Activated B cell treated with CpG ODN at 0.5 μM for 24 hours (primary cell): ENCODE data around the gene CCDC188. TPM values are rescaled to one million over a fixed set of nuclear protein-coding genes. Genes with fewer than 3 reads are reported as not detected.

Source experiments
- ATAC-seq: fragments of 200-7000 bp; cut with Tn5 transposase; one replicate; pipeline ENCODE4 v1.10.0; 2021; ENCODE audit warnings: low read depth, mild to moderate bottlenecking, moderate library complexity
- CTCF ChIA-PET: fragments of 350-600 bp; sonication (Branson Sonifier 250); formaldehyde crosslinking; loops from one replicate; lab custom pipeline; 2021; ENCODE audit warnings: antibody characterized with exemption; lab: Charles Lee
- POLR2A ChIA-PET: fragments of 350-600 bp; sonication (Branson Sonifier 250); formaldehyde crosslinking; loops from one replicate; lab custom pipeline; 2021; ENCODE audit warnings: antibody characterized with exemption; lab: Charles Lee
- DNase-seq: peaks from one replicate; pipeline ENCODE4 v3.0.0; 2022
- H3K27ac Mint-ChIP-seq: one replicate; pipeline ENCODE4 v1.8.0; 2020; ENCODE audit warnings: mixed read lengths
- H3K27me3 Mint-ChIP-seq: one replicate; pipeline ENCODE4 v1.8.0; 2021; ENCODE audit warnings: mixed read lengths
- H3K36me3 Mint-ChIP-seq: one replicate; pipeline ENCODE4 v1.8.0; 2021; ENCODE audit warnings: low read depth, mixed read lengths
- H3K4me1 Mint-ChIP-seq: one replicate; pipeline ENCODE4 v1.8.0; 2021; ENCODE audit warnings: mixed read lengths
- H3K4me3 Mint-ChIP-seq: one replicate; pipeline ENCODE4 v1.8.0; 2020; ENCODE audit warnings: mild to moderate bottlenecking, mixed read lengths
- H3K9me3 Mint-ChIP-seq: one replicate; pipeline ENCODE4 v1.8.0; 2020; ENCODE audit warnings: mixed read lengths
- CTCF ChIP-seq: fragments of 200-600 bp; IDR thresholded peaks from one replicate; pipeline ENCODE4 v1.8.0; 2022; ENCODE audit warnings: antibody characterized with exemption, mild to moderate bottlenecking
- intact Hi-C: fragments of 100-400 bp; cut with micrococcal nuclease; formaldehyde crosslinking; loops from one replicate; pipeline ENCODE4 v1.15.1; 2024
- total RNA-seq: library from RNA; stranded (reverse); gene quantifications from 2 replicates; pipeline ENCODE4 v1.2.3, GENCODE V29; 2022

CCDC188 gene
- total RNA-seq, 1 donor from 2014 or later, result not detected

GRCh38 chr22:20186871-20187546, 36.2 kb upstream of the CCDC188 start:
- H3K27me3 Mint-ChIP-seq, result no peaks in the 10 kb centered on the region
- no peaks in the 10 kb centered on the region for H3K4me1 Mint-ChIP-seq
- POLR2A ChIA-PET, result no interaction called here
- no peaks in the 10 kb centered on the region for H3K9me3 Mint-ChIP-seq
- H3K4me3 Mint-ChIP-seq, result no peak overlapping the region
- H3K27ac Mint-ChIP-seq, result no peak overlapping the region
- ATAC-seq (no peak), DNase-seq (no peak)
- H3K36me3 Mint-ChIP-seq, result no peaks in the 10 kb centered on the region
- CTCF ChIA-PET, result no interaction called here
- intact Hi-C loops, result no loop called here
- no peak for TF ChIP-seq CTCF

GRCh38 chr22:20186183-20186870, 35.5 kb upstream of the CCDC188 start:
- ChIA-PET POLR2A (no interaction called here), CTCF (no interaction called here)
- Mint-ChIP-seq H3K27ac (no peak overlapping the region), H3K27me3 (no peaks in the 10 kb centered on the region), H3K9me3 (no peaks in the 10 kb centered on the region), H3K36me3 (no peaks in the 10 kb centered on the region), H3K4me3 (no peak overlapping the region), H3K4me1 (no peaks in the 10 kb centered on the region)
- intact Hi-C loops, result no loop called here
- no peak for TF ChIP-seq CTCF
- ATAC-seq (no peak), DNase-seq (no peak)

GRCh38 chr22:20185750-20186149, 34.9 kb upstream of the CCDC188 start:
- H3K27me3 Mint-ChIP-seq, result no peaks in the 10 kb centered on the region
- POLR2A ChIA-PET, result no interaction called here
- no peak for TF ChIP-seq CTCF
- H3K27ac Mint-ChIP-seq, result no peak overlapping the region
- no peaks in the 10 kb centered on the region for H3K36me3 Mint-ChIP-seq
- ATAC-seq (no peak), DNase-seq (no peak)
- no peak overlapping the region for H3K4me3 Mint-ChIP-seq
- no peaks in the 10 kb centered on the region for H3K9me3 Mint-ChIP-seq
- intact Hi-C loops, result no loop called here
- no peaks in the 10 kb centered on the region for H3K4me1 Mint-ChIP-seq
- CTCF ChIA-PET, result no interaction called here

- H3K4me3 Mint-ChIP-seq, result no peak overlapping the region
- ATAC-seq, result no peak
- ChIA-PET POLR2A (no interaction called here), CTCF (no interaction called here)
- no peaks in the 10 kb centered on the region for H3K36me3 Mint-ChIP-seq
- H3K27me3 Mint-ChIP-seq, result no peaks in the 10 kb centered on the region
- intact Hi-C loops, result no loop called here
- no peaks in the 10 kb centered on the region for H3K9me3 Mint-ChIP-seq
- DNase-seq, result no peak
- no peak for TF ChIP-seq CTCF
- H3K4me1 Mint-ChIP-seq, result no peaks in the 10 kb centered on the region
- H3K27ac Mint-ChIP-seq, result no peak overlapping the region
Measured at GRCh38 chr22:20184501-20185165, 33.8 kb upstream of the CCDC188 start.

- Mint-ChIP-seq H3K36me3 (no peaks in the 10 kb centered on the region), H3K4me1 (no peaks in the 10 kb centered on the region), H3K4me3 (no peak overlapping the region), H3K9me3 (no peaks in the 10 kb centered on the region), H3K27me3 (no peaks in the 10 kb centered on the region), H3K27ac (no peak overlapping the region)
- no peak for ATAC-seq
- POLR2A ChIA-PET, result no interaction called here
- DNase-seq, result no peak
- intact Hi-C loops, result no loop called here
- CTCF ChIA-PET, result no interaction called here
- TF ChIP-seq CTCF, result no peak
Measured at GRCh38 chr22:20183823-20184222, 33.0 kb upstream of the CCDC188 start.
